ENCODE measurements around the gene BMPR1B.

The BMPR1B gene

DNA sequence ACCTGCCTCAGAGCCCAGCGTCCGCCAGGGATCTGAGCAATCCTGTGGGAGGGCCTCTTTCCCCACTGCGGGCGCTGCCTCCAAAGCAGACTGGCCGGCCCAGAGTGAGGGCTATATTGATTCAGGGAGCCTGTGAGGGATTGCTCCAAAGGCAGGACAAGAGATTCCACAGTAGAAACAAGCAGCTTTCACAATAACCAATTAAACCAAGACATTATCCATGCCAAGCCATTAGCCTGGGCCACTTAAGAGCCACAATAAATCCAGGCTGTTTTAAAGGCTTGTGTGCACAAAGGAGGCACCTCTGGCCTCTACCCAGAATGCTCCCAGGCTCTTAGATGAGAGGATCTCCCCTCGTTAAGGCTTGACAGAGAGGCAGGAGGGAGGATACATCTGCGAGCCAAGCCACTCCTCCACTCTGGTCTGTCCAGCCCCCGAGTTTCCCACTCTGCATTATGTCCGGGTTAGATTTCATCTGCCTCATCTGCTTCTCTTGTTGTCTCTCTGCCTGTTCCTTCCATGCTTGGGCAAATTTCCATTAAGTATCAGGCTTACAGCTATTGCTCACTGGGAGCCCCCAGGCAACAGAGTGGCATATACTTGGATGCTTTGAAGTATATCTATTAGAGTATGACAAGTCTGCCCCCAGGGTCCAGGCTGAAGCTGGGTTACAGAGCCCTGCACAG, 433.1 kb downstream of the BMPR1B start:
- Histone ChIP-seq H3K9me3 (ENCODE audit: insufficient read depth, low read length, severe bottlenecking) (no peaks in the 10 kb centered on the region), H3K79me2 (ENCODE audit: insufficient read depth, low read length) (no peaks in the 10 kb centered on the region), H2AFZ (ENCODE audit: low read depth, low read length) (no peak overlapping the region), H3K36me3 (ENCODE audit: insufficient read depth, low read length) (no peaks in the 10 kb centered on the region), H3K4me3 (ENCODE audit: low read depth in 1 of 2, low read length in 2 of 2) (no peak overlapping the region), H3K27ac (ENCODE audit: low read length) (no peak overlapping the region), H4K20me1 (ENCODE audit: insufficient read depth, low read length) (no peaks in the 10 kb centered on the region), H3K4me1 (ENCODE audit: insufficient read depth, low read length) (peaks cover 8% of the 10 kb centered on the region), H3K27me3 (ENCODE audit: insufficient read depth, low read length, poor library complexity) (no peaks in the 10 kb centered on the region), H3K4me2 (ENCODE audit: insufficient read depth, low read length) (no peak overlapping the region), H3K9ac (ENCODE audit: low read depth, low read length) (no peak overlapping the region)
- 0 out of 3 replicates have a peak, but pooled peaks have one; percentile 20 for ATAC-seq (ENCODE audit: insufficient read depth, low read depth)
- DNase-seq, result no peak
- TF ChIP-seq, protein P1, sequence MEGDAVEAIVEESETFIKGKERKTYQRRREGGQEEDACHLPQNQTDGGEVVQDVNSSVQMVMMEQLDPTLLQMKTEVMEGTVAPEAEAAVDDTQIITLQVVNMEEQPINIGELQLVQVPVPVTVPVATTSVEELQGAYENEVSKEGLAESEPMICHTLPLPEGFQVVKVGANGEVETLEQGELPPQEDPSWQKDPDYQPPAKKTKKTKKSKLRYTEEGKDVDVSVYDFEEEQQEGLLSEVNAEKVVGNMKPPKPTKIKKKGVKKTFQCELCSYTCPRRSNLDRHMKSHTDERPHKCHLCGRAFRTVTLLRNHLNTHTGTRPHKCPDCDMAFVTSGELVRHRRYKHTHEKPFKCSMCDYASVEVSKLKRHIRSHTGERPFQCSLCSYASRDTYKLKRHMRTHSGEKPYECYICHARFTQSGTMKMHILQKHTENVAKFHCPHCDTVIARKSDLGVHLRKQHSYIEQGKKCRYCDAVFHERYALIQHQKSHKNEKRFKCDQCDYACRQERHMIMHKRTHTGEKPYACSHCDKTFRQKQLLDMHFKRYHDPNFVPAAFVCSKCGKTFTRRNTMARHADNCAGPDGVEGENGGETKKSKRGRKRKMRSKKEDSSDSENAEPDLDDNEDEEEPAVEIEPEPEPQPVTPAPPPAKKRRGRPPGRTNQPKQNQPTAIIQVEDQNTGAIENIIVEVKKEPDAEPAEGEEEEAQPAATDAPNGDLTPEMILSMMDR (IDR thresholded peaks at IDR 0.05; ENCODE audit: borderline replicate concordance, extremely low read depth, low read length, poor library complexity, severe bottlenecking), result no peak
- TF ChIP-seq EZH2 (IDR thresholded peaks at IDR 0.05; ENCODE audit: borderline replicate concordance, low read depth, low read length, severe bottlenecking), result no peak

DNA sequence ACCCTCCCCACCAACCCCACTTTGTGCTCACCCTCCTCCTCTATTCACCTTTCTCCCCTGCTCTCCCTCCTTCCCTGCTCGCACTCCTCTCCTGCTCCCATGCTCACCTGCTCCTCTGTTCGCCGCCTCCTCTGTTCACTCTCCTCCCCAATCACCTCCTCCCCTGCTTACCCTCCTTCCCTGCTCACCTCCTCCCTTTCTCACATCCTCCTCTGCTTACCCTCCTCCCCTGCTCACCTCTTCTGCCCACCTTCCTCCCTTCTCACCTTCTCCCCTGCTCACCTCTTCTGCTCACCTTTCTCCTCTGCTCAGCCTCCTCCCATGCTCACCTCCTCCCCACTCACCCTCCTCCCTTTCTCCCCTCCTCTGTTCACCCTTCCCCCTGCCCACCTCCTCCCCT, 433.8 kb downstream of the BMPR1B start:
- Histone ChIP-seq H3K9ac (ENCODE audit: low read depth, low read length) (no peak overlapping the region), H3K9me3 (ENCODE audit: insufficient read depth, low read length, severe bottlenecking) (no peaks in the 10 kb centered on the region), H3K27ac (ENCODE audit: low read length) (no peak overlapping the region), H3K79me2 (ENCODE audit: insufficient read depth, low read length) (no peaks in the 10 kb centered on the region), H3K4me1 (ENCODE audit: insufficient read depth, low read length) (peaks cover 8% of the 10 kb centered on the region), H3K4me2 (ENCODE audit: insufficient read depth, low read length) (no peak overlapping the region), H2AFZ (ENCODE audit: low read depth, low read length) (no peak overlapping the region), H3K36me3 (ENCODE audit: insufficient read depth, low read length) (no peaks in the 10 kb centered on the region), H4K20me1 (ENCODE audit: insufficient read depth, low read length) (no peaks in the 10 kb centered on the region), H3K27me3 (ENCODE audit: insufficient read depth, low read length, poor library complexity) (no peaks in the 10 kb centered on the region), H3K4me3 (ENCODE audit: low read depth in 1 of 2, low read length in 2 of 2) (no peak overlapping the region)
- no peak for DNase-seq
- TF ChIP-seq, protein P1 (IDR thresholded peaks at IDR 0.05; ENCODE audit: borderline replicate concordance, extremely low read depth, low read length, poor library complexity, severe bottlenecking), result no peak
- TF ChIP-seq EZH2 (IDR thresholded peaks at IDR 0.05; ENCODE audit: borderline replicate concordance, low read depth, low read length, severe bottlenecking), result no peak
- no peak for ATAC-seq (ENCODE audit: insufficient read depth, low read depth)

DNA sequence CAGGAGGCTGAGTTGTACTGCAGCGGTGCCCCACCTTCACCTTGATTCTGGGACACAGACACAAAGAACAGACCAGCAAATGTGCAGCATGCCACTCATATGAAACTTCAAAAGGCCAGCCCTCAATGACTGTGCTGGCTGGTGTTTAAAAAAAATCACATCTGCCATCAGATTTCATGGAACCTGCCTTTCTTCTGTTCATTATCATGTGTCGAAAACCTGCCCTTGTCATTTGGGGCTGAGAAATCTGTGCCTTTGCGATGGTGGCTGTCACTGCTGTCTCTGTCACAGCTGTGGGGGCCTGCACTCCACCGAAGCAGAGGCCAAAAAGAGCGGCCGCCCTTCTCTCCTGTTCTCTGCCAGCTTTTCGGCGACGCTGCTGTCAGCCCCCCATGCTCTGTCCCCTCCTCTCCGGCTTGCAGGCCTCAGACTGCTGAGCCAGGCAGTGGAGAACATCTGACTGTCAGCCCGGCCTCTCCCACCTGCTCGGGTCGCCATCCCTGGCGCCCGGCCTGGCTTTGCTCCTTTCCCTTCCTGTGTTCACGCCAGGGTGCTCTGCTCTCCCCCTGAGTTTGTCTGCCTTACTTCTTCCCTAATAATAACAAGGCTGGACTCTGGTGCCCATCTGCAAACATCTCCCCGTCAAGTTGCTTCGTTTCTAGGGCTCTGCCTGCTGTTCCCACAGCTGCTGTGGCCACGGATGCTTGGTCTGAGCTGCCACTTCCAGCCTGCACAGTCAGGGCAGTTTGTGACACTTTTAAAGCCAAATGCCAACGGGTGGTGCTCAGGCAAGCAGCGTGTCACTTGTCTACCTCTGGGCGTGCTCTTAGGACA, 435.9 kb downstream of the BMPR1B start:
- Histone ChIP-seq H3K36me3 (ENCODE audit: insufficient read depth, low read length) (no peaks in the 10 kb centered on the region), H3K79me2 (ENCODE audit: insufficient read depth, low read length) (no peaks in the 10 kb centered on the region), H2AFZ (ENCODE audit: low read depth, low read length) (peak overlapping the region; percentile 15; the same call in 1 of the 2 replicates), H3K4me3 (ENCODE audit: low read depth in 1 of 2, low read length in 2 of 2) (no peak overlapping the region), H3K9ac (ENCODE audit: low read depth, low read length) (no peak overlapping the region), H3K4me1 (ENCODE audit: insufficient read depth, low read length) (peaks cover 7% of the 10 kb centered on the region), H3K27me3 (ENCODE audit: insufficient read depth, low read length, poor library complexity) (no peaks in the 10 kb centered on the region), H3K4me2 (ENCODE audit: insufficient read depth, low read length) (no peak overlapping the region), H3K27ac (ENCODE audit: low read length) (no peak overlapping the region), H3K9me3 (ENCODE audit: insufficient read depth, low read length, severe bottlenecking) (no peaks in the 10 kb centered on the region), H4K20me1 (ENCODE audit: insufficient read depth, low read length) (no peaks in the 10 kb centered on the region)
- TF ChIP-seq, protein P1 (IDR thresholded peaks at IDR 0.05; ENCODE audit: borderline replicate concordance, extremely low read depth, low read length, poor library complexity, severe bottlenecking), result no peak
- TF ChIP-seq EZH2 (IDR thresholded peaks at IDR 0.05; ENCODE audit: borderline replicate concordance, low read depth, low read length, severe bottlenecking), result no peak
- ATAC-seq (ENCODE audit: insufficient read depth, low read depth) (no peak), DNase-seq (no peak)

All from DND-41 (cell line).